Occipital lobe (tissue), 2 donors: ENCODE data around the gene COL6A5. TPM values are rescaled to one million over a fixed set of nuclear protein-coding genes. Genes with fewer than 3 reads are reported as not detected.
"Not testable (repeated sequence)": the region's sequence is repeated elsewhere in the genome, so short reads cannot be mapped to it uniquely, and the experiment has no call there.

ENCODE experiments used
- DNase-seq: peaks from one replicate; lab custom pipeline; 2025; lab: John Stamatoyannopoulos, UW
- total RNA-seq: library from RNA; depleted of rRNA; stranded (reverse); fragments of >200 nt; gene quantifications from one replicate; pipeline ENCODE4 v1.2.3, GENCODE V29; 2014

The COL6A5 gene
- total RNA-seq, 1 donor from 2014 or later: under 0.01 TPM

- no peak for DNase-seq
Observed at GRCh38 chr3:130442284-130442683, 96.8 kb downstream of the COL6A5 start.

GRCh38 chr3:130446840-130447239 is 101.4 kb downstream of the COL6A5 start:
- DNase-seq: not testable (repeated sequence)

- DNase-seq: not testable (repeated sequence)
Observed at GRCh38 chr3:130448155-130448554, 102.7 kb downstream of the COL6A5 start.

GRCh38 chr3:130456540-130456939 is 111.1 kb downstream of the COL6A5 start:
- no peak for DNase-seq

- DNase-seq: no peak
Observed at GRCh38 chr3:130457671-130458070, 112.2 kb downstream of the COL6A5 start.

GRCh38 chr3:130459944-130460343 is 114.5 kb downstream of the COL6A5 start:
- no peak for DNase-seq

GRCh38 chr3:130462089-130462488 is 116.6 kb downstream of the COL6A5 start:
- DNase-seq: no peak

GRCh38 chr3:130463221-130463620 is 117.7 kb downstream of the COL6A5 start:
- no peak for DNase-seq

GRCh38 chr3:130465521-130465920 is 120.0 kb downstream of the COL6A5 start:
- DNase-seq: no peak

- no peak for DNase-seq
Observed at GRCh38 chr3:130468311-130468710, 122.8 kb downstream of the COL6A5 start.

GRCh38 chr3:130470126-130470525 is 124.7 kb downstream of the COL6A5 start:
- no peak for DNase-seq

- DNase-seq: no peak
Observed at GRCh38 chr3:130473416-130473815, 127.9 kb downstream of the COL6A5 start.

- DNase-seq: no peak
Observed at GRCh38 chr3:130480736-130481135, 135.3 kb downstream of the COL6A5 start.

- DNase-seq: no peak
Observed at GRCh38 chr3:130488288-130488687, 142.8 kb downstream of the COL6A5 start.

GRCh38 chr3:130488769-130489450 is 143.4 kb downstream of the COL6A5 start:
- no peak for DNase-seq

GRCh38 chr3:130490241-130490640 is 144.8 kb downstream of the COL6A5 start:
- DNase-seq: no peak

GRCh38 chr3:130491431-130491830 is 146.0 kb downstream of the COL6A5 start:
- DNase-seq: no peak

GRCh38 chr3:130504701-130505100 is 159.2 kb downstream of the COL6A5 start:
- no peak for DNase-seq

GRCh38 chr3:130506031-130506430 is 160.6 kb downstream of the COL6A5 start:
- DNase-seq: no peak

GRCh38 chr3:130507746-130508145 is 162.3 kb downstream of the COL6A5 start:
- no peak for DNase-seq

GRCh38 chr3:130509008-130509407 is 163.5 kb downstream of the COL6A5 start:
- DNase-seq: no peak

- DNase-seq: no peak
Observed at GRCh38 chr3:130514681-130515080, 169.2 kb downstream of the COL6A5 start.

- DNase-seq: no peak
Observed at GRCh38 chr3:130515755-130516154, 170.3 kb downstream of the COL6A5 start.
